GM12878 (cell line): Measurements from ENCODE around the gene SLC22A23.

Experiments used
- ASH2L ChIP-seq: fragments of 300-600, 200-600 bp; sonication (generic); IDR thresholded peaks from 2 replicates; pipeline ENCODE4 v1.6.1; 2017; ENCODE audit warnings: low read depth, mild to moderate bottlenecking, borderline replicate concordance
- NRF1 ChIP-seq: conservative IDR thresholded peaks from 2 replicates; pipeline ENCODE4 v1.6.1; 2011; ENCODE audit warnings: mild to moderate bottlenecking, low read depth, low read length, improper control_type of control experiment
- POLR2A ChIP-seq: IDR thresholded peaks from 2 replicates; pipeline ENCODE4 v1.6.1; 2011; ENCODE audit warnings: low read depth, mild to moderate bottlenecking, low read length
- POLR2AphosphoS2 ChIP-seq: IDR thresholded peaks from 2 replicates; pipeline ENCODE4 v1.6.1; 2011; ENCODE audit warnings: low read depth, mild to moderate bottlenecking, low read length, improper control_type of control experiment, moderate library complexity
- STAT1 ChIP-seq: fragments of 450-650 bp; conservative IDR thresholded peaks from 2 replicates; pipeline ENCODE4 v1.6.1; 2014; ENCODE audit warnings: antibody characterized with exemption, mild to moderate bottlenecking
- YY1 ChIP-seq: IDR thresholded peaks from 2 replicates; pipeline ENCODE4 v1.6.1; 2011; ENCODE audit warnings: low read depth, mild to moderate bottlenecking, low read length
- TF ChIP-seq, protein P1 (sequence below), 3 experiments: IDR thresholded peaks in 2 of 3; conservative IDR thresholded peaks in 1 of 3; 2 replicates each; pipeline ENCODE4 v1.5.1; 2011; ENCODE audit warnings: low read depth in 3 of 3, low read length in 3 of 3, mild to moderate bottlenecking in 3 of 3, control low read depth in 2 of 3, moderate library complexity in 2 of 3, inconsistent platforms in 1 of 3, mixed read lengths in 1 of 3; ENCODE audit not compliant: control insufficient read depth in 2 of 3, insufficient read depth in 1 of 3; ENCODE audit errors: extremely low read depth in 1 of 3
- TF ChIP-seq, protein P2 (sequence below): IDR thresholded peaks from 2 replicates; pipeline ENCODE4 v1.6.1; 2012; ENCODE audit warnings: low read depth, low read length, improper control_type of control experiment
- TF ChIP-seq, protein P3 (sequence below): fragments of 150-350 bp; IDR thresholded peaks from 2 replicates; pipeline ENCODE4 v1.6.1; 2016; ENCODE audit warnings: low read depth, low read length

DNA sequence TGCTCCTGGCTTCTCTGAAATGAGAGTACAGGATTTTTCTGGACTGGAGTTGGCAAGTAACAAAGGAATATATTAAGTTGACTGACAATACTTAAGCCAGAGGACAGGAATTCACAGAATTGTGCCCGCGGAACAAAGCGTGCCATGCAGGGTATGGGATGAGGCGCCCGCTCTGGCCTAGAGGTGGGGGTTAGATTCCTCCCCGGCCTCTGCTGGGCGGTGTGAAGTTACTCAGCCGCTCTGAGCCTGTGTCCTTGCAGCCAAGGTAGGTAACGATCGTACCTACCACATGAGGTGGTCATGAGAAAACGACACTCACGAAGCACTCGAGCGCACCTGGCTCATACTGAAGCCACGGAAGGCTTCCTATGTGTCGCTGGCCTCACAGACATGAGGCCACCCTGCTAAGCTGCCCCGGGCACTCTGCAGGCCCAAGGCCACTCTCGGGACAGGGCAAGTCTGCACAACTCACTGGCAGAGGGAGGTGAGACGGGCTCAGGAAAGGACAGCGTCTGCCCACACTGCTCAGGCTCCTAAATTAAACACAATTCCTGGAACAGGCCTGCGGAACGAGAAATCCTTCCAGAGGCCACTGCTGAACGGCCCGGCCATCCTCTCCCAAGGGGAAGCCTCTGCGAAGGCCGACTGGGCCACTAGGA is 127.3 kb downstream of the SLC22A23 start:
- TF ChIP-seq, protein P1, sequence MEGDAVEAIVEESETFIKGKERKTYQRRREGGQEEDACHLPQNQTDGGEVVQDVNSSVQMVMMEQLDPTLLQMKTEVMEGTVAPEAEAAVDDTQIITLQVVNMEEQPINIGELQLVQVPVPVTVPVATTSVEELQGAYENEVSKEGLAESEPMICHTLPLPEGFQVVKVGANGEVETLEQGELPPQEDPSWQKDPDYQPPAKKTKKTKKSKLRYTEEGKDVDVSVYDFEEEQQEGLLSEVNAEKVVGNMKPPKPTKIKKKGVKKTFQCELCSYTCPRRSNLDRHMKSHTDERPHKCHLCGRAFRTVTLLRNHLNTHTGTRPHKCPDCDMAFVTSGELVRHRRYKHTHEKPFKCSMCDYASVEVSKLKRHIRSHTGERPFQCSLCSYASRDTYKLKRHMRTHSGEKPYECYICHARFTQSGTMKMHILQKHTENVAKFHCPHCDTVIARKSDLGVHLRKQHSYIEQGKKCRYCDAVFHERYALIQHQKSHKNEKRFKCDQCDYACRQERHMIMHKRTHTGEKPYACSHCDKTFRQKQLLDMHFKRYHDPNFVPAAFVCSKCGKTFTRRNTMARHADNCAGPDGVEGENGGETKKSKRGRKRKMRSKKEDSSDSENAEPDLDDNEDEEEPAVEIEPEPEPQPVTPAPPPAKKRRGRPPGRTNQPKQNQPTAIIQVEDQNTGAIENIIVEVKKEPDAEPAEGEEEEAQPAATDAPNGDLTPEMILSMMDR (IDR thresholded peaks at IDR 0.05 in 2 of 3, conservative IDR thresholded peaks at IDR 0.05 in 1 of 3; ENCODE audit: control insufficient read depth in 2 of 3, extremely low read depth in 1 of 3, insufficient read depth in 1 of 3, low read depth in 3 of 3, low read length in 3 of 3), result no peak
- TF ChIP-seq ASH2L, result no peak
- no peak for TF ChIP-seq YY1
- TF ChIP-seq NRF1, result no peak
- TF ChIP-seq POLR2AphosphoS2, result no peak
- TF ChIP-seq, protein P2, sequence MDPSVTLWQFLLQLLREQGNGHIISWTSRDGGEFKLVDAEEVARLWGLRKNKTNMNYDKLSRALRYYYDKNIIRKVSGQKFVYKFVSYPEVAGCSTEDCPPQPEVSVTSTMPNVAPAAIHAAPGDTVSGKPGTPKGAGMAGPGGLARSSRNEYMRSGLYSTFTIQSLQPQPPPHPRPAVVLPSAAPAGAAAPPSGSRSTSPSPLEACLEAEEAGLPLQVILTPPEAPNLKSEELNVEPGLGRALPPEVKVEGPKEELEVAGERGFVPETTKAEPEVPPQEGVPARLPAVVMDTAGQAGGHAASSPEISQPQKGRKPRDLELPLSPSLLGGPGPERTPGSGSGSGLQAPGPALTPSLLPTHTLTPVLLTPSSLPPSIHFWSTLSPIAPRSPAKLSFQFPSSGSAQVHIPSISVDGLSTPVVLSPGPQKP, result no peak
- no peak for TF ChIP-seq POLR2A
- TF ChIP-seq, protein P3, sequence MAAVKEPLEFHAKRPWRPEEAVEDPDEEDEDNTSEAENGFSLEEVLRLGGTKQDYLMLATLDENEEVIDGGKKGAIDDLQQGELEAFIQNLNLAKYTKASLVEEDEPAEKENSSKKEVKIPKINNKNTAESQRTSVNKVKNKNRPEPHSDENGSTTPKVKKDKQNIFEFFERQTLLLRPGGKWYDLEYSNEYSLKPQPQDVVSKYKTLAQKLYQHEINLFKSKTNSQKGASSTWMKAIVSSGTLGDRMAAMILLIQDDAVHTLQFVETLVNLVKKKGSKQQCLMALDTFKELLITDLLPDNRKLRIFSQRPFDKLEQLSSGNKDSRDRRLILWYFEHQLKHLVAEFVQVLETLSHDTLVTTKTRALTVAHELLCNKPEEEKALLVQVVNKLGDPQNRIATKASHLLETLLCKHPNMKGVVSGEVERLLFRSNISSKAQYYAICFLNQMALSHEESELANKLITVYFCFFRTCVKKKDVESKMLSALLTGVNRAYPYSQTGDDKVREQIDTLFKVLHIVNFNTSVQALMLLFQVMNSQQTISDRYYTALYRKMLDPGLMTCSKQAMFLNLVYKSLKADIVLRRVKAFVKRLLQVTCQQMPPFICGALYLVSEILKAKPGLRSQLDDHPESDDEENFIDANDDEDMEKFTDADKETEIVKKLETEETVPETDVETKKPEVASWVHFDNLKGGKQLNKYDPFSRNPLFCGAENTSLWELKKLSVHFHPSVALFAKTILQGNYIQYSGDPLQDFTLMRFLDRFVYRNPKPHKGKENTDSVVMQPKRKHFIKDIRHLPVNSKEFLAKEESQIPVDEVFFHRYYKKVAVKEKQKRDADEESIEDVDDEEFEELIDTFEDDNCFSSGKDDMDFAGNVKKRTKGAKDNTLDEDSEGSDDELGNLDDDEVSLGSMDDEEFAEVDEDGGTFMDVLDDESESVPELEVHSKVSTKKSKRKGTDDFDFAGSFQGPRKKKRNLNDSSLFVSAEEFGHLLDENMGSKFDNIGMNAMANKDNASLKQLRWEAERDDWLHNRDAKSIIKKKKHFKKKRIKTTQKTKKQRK, result no peak
- no peak for TF ChIP-seq STAT1
